OCI-M1 (cell line): ENCODE results near the gene TGM1.
"Not testable (repeated sequence)": the region's sequence is repeated elsewhere in the genome, so short reads cannot be mapped to it uniquely, and the experiment has no call there.

Experiments used
- DNase-seq: peaks from one replicate; lab custom pipeline; 2025; lab: John Stamatoyannopoulos, UW

Gene TGM1

GRCh38 chr14:24233538-24233866, 29.5 kb downstream of the TGM1 start:
- peak; percentile 43 for DNase-seq

DNA sequence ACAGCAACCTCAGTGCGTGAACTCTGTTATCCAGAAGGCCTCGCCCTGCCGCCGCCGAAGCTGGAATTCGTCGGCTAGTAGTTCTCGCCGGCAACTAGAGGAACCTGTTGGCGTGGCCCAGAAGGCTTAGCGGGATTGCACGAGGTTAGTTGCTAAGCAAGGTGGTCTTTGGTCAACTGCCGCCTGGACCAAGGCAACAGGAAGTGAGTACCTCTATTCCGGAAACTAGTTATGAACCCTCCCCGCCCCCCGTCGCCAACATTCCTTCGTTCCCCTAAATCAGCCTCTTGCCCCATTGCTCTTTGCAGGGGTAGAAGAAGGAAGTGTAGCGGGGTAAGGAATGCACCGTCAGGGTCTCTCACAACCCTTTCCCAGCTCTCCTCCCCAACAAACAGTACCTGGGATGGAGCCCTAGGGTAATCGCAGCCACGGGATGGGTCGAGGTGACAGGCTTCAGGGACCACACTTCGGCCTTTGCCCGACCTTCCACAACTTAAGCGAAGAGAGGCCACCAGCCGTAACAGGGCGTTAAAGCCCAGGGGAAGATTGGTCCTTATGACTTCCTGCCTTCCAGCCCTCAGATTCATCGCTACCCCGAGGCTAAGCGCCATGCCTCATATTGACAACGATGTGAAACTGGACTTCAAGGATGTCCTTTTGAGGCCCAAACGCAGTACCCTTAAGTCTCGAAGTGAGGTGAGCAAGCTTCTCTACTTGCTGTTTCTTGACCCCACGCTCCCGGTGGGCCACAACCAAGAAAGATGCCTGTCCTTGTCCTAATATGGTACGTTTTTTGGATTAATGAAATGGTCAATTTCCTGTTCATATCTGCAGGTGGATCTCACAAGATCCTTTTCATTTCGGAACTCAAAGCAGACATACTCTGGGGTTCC, 30.1 kb downstream of the TGM1 start, which contains the start of gene GMPR2:
TSS of gene GMPR2 (plus strand) at position 285 of the 893 bp plus-strand sequence. CDS start at position 610, 325 bp downstream.
- DNase-seq: no peak

- DNase-seq: peak; percentile 92
Measured at GRCh38 chr14:24232121-24232644, 30.8 kb downstream of the TGM1 start, which contains the start of gene NEDD8. TSS of gene NEDD8 (minus strand) at chr14:24232367. CDS start at chr14:24232267, 100 bp downstream.

- DNase-seq: peak; percentile 10
Measured at GRCh38 chr14:24231263-24232120, 31.5 kb downstream of the TGM1 start.

GRCh38 chr14:24228902-24229301, 34.1 kb downstream of the TGM1 start:
- DNase-seq: no peak

DNA sequence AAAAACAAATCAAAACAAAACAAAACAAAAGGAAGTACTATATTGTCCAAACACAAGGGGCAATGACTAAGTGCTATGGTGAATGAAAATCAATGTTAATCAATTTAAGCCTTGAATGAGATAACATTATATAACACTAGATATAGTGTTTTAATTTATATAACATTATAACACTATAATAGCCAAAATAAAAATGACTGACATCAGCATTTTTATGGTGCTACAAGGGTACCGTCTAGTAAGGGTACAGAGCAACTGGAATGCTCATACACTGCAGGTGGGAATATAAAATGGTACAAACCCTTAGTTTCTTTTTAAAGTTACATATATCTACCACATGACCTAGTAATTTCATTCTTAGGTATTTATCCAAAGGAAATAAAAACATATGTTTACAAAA, 36.5 kb downstream of the TGM1 start:
- DNase-seq: no peak

DNA sequence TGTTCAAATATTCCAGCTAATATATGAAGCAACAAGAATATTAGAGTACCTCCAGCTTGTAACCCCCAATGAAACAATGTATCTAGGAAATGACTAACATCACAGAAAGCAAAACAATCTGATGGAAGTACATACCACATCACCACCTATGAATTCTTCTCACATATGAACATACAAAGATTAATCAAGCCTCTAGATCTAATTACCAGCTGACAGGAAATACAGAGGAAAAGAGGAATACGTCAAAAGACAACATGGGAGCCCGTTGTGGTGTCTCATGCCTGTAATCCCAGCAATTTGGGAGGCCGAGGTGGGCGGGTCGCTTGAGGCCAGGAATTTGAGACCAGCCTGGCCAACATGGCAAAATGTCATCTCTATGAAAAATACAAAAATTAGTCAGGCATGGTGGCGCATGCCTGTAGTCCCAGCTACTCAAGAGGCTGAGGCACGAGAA, 38.3 kb downstream of the TGM1 start:
- no peak for DNase-seq

DNA sequence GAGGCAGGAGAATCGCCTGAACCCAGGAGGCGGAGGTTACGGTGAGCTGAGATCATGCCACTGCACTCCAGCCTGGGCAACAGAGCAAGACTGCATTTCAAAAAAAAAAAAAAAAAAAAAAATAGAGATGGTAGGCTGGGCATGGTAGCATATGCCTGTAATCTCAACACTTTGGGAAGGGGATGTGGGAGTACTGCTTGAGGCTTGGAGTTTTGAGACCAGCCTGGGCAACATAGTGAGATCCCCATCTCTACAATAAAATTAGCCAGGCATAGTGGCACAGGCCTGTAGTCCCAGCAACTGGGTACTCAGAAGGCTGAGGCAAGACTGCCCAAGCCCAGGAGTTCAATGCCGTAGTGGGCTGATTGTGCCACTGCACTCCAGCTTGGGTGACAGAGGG, 40.0 kb downstream of the TGM1 start:
- DNase-seq: not testable (repeated sequence)

DNA sequence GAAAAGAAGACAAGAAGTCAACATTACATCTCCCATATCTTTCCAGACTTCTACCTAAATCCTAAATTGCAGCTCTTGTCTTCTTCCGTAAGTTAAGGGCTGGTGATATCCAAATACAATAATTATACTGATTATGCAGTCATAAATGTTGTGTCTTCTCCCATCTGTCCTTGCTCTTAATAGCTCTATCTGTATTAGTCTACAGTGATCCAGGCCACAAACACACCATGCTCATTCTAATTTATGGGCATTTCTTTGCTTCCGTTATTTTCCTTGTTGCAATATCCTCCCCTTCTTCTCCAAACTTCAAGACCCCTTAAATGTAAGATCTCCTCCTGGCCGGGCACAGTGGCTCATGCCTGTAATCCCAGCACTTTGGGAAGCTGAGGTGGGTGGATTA, 43.5 kb downstream of the TGM1 start:
- no peak for DNase-seq

- DNase-seq: no peak
Measured at GRCh38 chr14:24219080-24219479, 43.9 kb downstream of the TGM1 start.

GRCh38 chr14:24216876-24217275, 46.1 kb downstream of the TGM1 start:
- not testable (repeated sequence) for DNase-seq

GRCh38 chr14:24216345-24216699, 46.7 kb downstream of the TGM1 start:
- DNase-seq: no peak

DNA sequence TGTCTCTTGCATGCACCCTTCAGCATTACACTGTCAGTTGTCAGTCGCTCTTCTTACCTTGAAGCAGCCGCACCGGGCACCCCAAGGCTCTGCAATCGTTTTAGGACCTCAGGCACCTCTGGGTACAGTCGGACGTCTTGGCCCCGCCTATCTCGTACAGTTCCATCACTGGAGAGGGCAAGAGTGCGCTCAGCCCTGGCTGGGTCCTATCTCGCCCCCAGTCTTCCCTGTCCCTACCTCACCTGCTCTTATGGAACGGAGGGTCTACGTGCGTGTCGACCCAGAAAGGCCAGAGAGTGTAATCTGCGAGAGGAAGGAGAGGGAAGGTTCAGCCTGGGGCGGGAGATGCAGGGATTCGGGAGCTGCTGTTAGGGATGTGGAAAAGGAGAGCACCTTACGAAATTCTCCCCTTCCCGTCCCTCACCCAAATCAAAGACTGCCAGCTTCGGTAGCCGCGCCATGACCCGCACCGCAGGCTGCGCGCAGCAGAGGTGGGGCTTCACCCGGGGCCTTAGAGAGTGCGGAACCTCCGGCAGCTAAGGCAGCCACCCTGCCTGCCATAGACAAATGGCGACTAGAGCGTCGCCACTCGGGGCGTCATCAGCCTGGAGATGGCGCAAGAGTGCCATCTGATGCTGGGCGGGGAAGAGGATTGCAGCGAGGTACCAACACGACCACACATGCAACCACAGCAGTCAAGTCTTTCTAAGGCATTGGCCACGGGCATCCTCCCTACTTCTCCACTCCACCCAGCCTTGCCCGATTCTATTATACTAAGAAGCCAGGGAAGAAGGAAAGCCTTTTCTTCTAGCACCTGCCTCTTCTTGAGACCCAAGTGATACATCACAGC, 47.3 kb downstream of the TGM1 start, which contains the start of gene MDP1:
TSS of gene MDP1 (minus strand) at position 572 of the 850 bp plus-strand sequence. CDS start at position 461, 111 bp downstream.
- peak; percentile 92 for DNase-seq

DNA sequence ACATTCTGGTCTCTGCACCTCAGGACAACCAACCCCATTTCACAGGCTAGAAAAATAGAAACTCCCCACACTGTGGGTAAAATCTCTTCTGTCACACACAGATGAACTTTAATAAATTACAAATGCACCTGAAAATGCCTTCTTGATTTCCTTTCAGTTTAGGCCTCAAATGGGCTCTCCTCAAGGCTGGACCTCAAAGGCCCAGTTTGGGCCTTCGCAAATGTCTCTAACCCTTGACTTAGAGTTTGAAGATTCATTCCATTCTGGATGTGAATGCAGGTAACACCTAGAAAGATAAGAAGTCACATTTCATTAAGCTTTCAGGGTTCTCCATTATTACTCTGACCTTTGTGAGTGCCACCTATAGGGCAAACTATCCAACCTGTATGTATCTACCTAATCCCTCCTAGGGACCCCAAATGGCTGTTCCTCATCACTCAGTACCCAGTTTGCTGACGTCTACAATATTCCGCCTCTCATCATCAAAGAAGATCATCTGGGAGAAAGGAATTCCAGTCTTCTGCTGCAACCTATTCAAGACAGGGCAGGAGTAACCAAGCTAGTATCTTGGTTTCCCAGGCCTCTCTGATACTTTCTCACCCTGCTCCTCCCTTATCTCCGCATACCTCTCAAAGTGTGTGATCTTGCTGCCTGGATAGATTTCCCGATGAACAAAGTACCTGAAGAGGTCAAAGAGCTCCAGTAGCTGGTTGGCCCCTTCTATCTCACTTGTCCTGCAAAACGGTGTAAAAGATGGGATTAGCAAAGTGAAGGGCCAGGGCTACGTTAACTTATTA, 48.9 kb downstream of the TGM1 start:
- DNase-seq: no peak

GRCh38 chr14:24212924-24213865, 49.8 kb downstream of the TGM1 start, which contains the start of gene CHMP4A:
TSS of gene CHMP4A (minus strand) at chr14:24213488. CDS start at chr14:24213439, 49 bp downstream.
- DNase-seq: peak; percentile 97

DNA sequence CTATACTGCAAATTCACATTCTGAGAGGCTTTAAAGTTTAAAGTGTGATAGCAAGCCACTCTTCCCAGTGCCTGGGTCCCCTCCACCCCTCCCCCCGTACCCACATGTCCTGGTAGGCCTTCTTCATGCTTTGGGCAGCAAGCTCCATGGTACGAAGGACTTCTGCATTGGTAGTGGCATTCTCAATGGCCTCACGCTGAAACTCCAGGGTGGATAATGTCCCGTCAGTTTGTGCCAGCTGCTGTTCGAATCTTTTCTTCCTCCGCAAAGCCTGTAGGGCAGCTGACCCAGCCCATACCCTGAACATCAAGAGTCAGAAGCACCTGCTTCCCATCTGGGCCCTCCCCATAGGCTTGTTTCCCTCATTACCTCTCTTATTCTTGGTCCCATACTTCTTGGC, 51.7 kb downstream of the TGM1 start:
- no peak for DNase-seq

GRCh38 chr14:24207625-24208024, 55.4 kb downstream of the TGM1 start:
- peak; percentile 3 for DNase-seq

- no peak for DNase-seq
Measured at GRCh38 chr14:24207104-24207551, 55.8 kb downstream of the TGM1 start.
